Mucosa of rectum (tissue), 2 donors: ENCODE measurements around the gene SMURF1.

ENCODE experiments used
- H3K27ac ChIP-seq, 2 donors: one replicate each; pipeline ENCODE4 v1.7.0; 2013; ENCODE audit warnings: inconsistent platforms in 2 of 2, low read depth in 2 of 2, low read length in 2 of 2
- H3K27me3 ChIP-seq, 2 donors: one replicate each; pipeline ENCODE4 v1.7.0; 2013; ENCODE audit warnings: low read length in 2 of 2; ENCODE audit not compliant: control insufficient read depth in 2 of 2, insufficient read depth in 2 of 2
- H3K36me3 ChIP-seq, 2 donors: one replicate each; pipeline ENCODE4 v1.7.0; 2013; ENCODE audit warnings: low read length in 2 of 2; ENCODE audit not compliant: control insufficient read depth in 2 of 2, insufficient read depth in 2 of 2
- H3K4me1 ChIP-seq, 2 donors: one replicate each; pipeline ENCODE4 v1.7.0; 2013; ENCODE audit warnings: low read length in 2 of 2, mild to moderate bottlenecking in 1 of 2; ENCODE audit not compliant: control insufficient read depth in 2 of 2, insufficient read depth in 2 of 2
- H3K4me3 ChIP-seq, 2 donors: one replicate each; pipeline ENCODE4 v1.7.0; 2013; ENCODE audit warnings: low read length in 2 of 2
- H3K9ac ChIP-seq, 2 donors: one replicate each; pipeline ENCODE4 v1.7.0; 2013; ENCODE audit warnings: low read length in 2 of 2, low read depth in 1 of 2, mild to moderate bottlenecking in 1 of 2
- H3K9me3 ChIP-seq, 2 donors: one replicate each; pipeline ENCODE4 v1.7.0; 2013; ENCODE audit warnings: low read length in 2 of 2; ENCODE audit not compliant: control insufficient read depth in 2 of 2
- donor health status: healthy.
- donor health status: Normal muscosa, but diverticular disease.

SMURF1 gene

GRCh38 chr7:98981701-98982100 is 162.2 kb downstream of the SMURF1 start:
- no peak overlapping the region for H3K4me3 ChIP-seq
- no peaks in the 10 kb centered on the region for H3K27me3 ChIP-seq
- H3K4me1 ChIP-seq: no peaks in the 10 kb centered on the region
- no peak overlapping the region for H3K9ac ChIP-seq
- no peak overlapping the region for H3K27ac ChIP-seq
- peaks cover 80 to 91% of the 10 kb centered on the region in 2 donors for H3K36me3 ChIP-seq
- H3K9me3 ChIP-seq: no peaks in the 10 kb centered on the region

DNA sequence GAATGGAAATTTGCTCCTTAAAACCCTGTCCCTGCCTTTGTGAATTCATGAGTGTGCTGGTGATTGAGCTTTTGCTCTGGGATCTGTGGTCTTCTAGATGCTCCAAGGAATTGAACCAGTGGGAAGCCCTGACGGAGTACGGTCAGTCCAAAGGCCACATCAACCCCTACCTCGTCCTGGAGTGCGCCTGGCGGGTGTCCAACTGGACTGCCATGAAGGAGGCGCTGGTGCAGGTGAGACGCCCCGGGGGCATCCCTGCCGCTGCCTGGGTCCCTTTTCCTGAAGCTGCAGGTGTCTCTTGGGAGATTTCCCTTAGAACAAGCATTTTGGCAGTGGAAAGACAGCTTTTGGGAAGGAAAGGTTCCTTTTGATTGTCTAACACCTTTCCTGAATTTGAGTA is 165.2 kb downstream of the SMURF1 start:
- Histone ChIP-seq H3K27me3 (no peaks in the 10 kb centered on the region), H3K27ac (no peak overlapping the region), H3K36me3 (peaks cover 82 to 92% of the 10 kb centered on the region in 2 donors), H3K9me3 (no peaks in the 10 kb centered on the region), H3K4me3 (no peak overlapping the region), H3K4me1 (no peaks in the 10 kb centered on the region), H3K9ac (no peak overlapping the region)
